Measurements from ENCODE around the gene SBF2.
"Not testable (repeated sequence)": the region's sequence is repeated elsewhere in the genome, so short reads cannot be mapped to it uniquely, and the experiment has no call there.

SBF2 gene

DNA sequence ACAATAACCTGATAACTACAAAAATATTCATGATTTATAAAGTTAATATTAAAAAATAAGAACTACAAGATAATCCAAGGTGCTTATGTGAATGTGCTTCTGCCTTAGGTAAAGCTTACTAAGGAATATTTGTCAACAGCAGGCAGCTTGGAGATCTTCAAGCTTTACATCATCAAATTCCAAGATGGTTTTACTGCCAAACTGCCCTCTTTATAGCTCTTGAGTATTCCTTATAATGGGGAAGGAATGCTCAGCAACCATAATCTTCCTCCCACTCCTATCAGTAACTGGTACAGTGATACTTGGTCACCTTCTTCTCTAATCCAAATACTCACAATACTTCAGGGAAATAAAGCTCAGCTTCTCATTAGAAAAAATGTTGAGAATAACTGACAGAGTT lies 30.1 kb downstream of the SBF2 start:
- DNase-seq, result no peak

DNA sequence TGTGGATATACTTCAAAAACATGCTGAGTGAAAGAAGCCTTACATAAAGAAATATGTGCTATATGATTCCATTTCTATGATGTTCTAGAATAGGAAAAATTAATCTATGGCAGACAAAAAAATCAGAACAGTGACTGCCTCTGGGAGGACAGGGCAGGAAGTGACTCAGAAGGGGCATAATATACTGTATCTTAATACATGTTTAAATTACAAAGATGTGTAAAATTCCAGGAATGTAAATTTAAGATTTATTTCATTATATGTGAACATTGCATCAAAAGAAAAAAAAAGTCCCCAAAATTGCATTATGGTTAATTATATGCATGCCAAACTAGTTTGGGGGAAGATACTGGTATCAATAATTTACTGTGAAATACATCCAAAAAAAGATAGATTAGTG lies 32.2 kb downstream of the SBF2 start:
- no peak for DNase-seq

DNA sequence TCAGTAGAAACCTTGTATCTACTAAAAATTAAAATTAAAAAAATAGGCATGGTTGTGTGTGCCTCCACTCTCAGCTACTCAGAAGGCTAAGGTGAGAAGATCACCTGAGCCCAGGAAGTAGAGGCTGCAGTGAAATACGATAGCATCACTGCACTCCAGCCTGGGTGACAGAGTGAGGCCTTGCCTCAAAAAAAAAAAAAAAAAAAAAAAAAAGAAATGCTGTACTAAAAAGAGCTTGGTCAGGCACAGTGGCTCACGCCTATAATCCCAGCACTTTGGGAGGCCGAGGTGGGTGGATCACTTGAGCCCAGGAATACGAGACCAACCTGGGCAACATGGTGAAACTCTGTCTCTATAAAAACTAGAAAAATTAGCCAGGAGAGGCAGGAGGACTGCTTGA lies 36.5 kb downstream of the SBF2 start:
- no peak for DNase-seq

DNA sequence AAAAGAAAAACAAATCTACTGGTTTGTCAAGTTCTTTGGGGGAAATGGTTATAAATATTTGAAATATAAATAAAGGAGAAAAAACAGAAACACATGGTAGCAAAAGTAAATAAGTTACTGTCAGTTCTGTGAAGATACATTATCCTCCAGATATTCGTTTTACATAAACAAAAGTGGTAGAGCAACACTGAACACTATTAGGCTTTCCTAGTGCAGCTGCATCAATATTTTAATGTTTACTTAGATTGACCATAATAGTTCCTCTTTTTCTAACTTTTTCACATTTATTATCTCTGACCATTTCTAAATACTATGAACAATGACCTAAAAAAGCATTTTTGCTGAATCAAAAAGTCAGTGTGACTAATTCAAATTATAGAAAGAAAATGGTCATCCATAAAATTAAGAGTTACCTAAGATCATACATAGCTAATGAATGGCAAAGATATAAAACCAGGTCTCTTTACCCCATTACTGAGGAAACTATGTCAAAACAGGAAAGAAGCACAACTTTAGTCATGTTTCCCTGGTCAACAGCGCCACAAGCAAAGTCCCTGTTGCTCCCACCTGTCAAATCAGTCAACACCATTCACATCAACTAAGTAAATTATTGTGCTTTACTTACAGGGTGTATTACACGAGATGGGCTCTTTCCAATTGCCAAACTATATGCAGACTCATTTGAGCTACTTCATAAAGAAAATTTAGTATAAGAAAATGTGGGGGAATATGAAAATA lies 38.5 kb downstream of the SBF2 start:
- no peak for DNase-seq

DNA sequence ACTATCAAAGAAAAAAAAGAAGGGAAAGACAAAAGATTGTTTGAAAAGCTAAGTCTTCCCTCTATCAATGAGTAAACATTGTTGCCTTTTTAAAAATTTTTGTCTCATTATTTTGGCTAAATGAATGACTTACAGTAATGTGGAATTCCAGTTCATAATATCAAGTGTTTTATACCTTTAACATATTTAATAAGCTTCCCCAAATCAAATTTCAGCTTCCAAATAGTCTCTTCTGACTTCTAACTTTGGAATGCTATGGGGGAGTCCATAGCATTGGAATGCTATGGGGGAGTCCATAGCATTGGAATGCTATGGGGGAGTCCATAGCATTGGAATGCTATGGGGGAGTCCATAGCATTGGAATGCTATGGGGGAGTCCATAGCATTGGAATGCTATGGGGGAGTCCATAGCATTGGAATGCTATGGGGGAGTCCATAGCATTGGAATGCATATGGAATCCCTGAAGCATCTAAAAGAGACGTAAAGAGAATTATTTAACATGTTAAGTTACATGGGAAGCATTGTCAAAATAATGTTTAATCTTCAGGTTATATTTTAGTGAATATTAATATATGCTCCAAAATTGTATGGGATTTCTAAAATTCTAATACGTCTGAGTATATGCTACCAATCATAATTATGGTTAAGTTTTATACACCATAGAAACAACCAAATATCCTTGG lies 44.4 kb downstream of the SBF2 start:
- not testable (repeated sequence) for DNase-seq

DNA sequence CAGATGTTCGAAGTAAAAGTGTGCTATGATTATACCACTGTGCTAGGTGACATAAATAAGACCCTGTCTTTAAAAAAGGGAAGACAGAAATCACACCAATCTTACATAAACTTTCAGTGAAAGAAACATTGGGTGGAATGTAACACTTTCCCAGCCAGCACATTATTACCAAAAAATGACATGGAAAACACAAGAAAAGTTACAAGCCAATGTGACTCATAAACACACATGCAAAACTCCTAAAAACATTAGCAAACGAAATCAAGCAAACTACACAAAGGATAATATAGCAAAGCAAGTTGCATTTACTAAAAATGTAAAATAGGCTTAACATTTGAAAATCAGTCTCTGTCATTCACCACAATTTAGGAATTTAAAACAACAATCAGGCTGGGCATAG lies 47.0 kb downstream of the SBF2 start:
- no peak for DNase-seq

DNA sequence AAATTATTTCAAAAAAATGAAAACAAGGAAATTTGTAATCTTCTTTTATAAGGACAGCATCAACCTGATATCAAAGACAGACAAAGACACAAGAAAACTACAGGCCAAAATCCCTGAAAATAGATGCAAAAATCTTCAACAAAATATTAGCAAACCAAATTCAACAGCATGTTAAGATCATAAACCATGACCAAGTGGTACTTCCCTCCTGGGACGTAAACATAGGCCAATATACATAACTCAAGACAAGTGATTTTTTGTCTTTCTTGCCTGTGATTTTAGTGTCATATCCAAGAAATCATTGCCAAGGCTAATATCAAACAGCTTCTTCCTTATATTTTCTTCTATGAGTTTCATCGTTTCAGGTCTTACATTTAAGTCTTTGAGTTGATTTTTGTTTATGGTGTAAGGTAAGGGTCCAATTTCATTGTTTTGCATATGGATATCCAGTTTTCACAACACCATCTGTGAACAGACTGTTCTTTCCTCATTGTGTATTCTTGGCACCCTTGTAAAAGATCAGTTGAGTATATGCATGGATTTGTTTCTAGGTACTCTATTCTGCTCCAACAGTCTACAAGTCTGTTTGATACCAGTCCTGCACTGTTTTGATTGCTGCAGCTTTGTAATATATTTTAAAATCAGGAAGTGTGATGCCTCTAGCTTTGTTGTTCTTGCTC lies 50.0 kb downstream of the SBF2 start:
- no peak for DNase-seq

DNA sequence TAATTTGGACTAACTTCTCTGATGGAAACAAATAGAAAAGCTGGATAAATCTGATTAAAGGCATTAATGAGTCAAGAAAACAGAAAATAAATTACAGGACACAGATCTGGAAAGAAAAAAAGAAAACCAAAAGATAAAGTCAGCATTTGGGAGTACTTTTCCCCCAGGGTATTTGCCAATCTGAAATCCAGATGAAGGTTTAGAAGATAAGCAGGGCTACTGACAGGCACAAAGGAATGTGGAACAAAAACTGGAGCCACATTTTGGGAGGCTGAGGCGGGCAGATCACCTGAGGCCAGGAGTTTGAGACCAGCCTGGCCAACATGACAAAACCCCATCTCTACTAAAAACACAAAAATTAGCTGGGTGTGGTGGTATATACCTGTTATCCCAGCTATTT lies 57.2 kb downstream of the SBF2 start:
- DNase-seq, result no peak

DNA sequence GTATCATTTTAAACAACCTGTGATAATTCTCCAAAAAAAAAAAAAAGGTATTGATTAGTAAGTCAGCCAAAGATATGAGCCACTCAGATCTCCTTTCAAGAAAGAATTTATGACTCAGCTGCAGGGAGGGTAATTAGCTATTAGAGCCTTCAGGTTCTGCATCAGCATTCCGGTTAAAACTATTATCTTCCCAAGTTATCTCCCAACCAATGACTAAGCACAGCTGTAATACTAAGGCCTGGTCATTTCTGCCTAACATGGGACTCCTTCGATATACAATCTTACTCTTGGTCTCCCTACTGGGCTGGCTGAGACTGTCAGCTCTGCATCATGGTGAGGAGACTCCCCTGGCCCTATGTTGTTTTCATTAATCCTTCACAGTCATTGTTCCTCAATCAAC lies 60.4 kb downstream of the SBF2 start:
- no peak for DNase-seq

DNA sequence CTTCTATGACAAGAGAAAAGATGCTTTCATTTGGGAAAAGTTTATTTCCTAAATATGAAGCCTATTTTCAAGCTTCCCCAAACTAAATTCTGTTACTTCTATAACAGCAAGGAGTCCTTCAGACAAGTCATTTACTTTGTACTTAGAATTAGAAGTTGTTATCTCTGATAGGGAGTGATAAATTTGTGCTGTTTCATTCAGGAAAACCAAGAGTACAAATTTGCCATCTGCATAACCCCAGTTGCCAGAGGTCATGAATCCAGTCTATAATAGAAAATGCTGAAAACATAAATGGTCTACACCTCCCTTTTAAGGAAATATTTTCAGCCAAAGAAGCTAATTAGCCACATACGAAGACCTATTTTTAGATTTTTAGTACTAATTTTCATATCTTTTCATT lies 61.3 kb downstream of the SBF2 start:
- DNase-seq, result no peak

DNA sequence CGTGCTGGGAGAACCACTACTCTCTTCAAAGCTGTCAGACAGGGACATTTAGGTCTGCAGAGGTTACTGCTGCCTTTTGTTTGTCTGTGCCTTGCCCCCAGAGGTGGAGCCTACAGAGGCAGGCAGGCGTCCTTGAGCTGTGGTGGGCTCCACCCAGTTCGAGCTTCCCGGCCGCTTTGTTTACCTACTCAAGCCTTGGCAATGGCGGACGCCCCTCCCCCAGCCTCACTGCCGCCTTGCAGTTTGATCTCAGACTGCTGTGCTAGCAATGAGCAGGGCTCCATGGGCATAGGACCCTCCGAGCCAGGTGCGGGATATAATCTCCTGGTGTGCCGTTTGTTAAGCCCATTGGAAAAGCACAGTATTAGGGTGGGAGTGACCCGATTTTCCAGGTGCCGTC lies 62.2 kb downstream of the SBF2 start:
- not testable (repeated sequence) for DNase-seq

DNA sequence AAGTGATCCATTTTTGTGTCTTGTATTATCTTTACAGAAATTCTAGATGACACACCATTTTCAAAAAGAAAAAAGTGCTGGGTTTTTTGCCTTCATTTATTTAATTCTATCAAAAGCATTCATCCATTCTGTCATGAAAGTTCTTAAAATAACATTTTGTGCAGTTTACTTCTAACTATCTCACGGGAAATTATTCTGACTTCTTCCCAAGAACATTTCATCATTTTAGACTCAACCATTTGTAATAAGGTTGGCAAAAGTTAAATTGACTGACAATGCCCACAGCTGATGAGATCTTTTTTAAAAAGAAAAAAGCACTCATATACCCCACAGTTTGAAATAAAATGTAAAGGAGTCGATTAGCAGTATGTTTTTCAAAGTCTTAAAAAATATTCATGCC lies 68.5 kb downstream of the SBF2 start:
- no peak for DNase-seq

DNA sequence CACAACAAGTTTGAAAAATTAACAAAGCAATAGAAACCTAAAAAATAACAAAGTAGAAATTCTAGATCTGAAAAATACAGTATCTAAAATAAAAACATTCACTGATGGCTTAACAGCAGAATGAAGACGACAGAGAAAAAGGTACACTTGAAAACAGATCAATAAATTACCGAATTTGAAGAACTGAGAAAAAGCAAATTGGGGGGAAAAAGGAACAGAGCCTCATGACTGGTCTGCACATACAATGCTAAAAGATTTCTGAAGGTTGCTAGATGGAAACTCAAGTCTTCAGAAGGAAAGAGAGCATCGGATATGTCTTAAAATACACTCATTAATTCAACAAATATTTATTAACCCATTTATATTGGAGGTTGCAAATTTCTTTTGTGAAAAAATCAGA lies 71.6 kb downstream of the SBF2 start:
- DNase-seq, result no peak

DNA sequence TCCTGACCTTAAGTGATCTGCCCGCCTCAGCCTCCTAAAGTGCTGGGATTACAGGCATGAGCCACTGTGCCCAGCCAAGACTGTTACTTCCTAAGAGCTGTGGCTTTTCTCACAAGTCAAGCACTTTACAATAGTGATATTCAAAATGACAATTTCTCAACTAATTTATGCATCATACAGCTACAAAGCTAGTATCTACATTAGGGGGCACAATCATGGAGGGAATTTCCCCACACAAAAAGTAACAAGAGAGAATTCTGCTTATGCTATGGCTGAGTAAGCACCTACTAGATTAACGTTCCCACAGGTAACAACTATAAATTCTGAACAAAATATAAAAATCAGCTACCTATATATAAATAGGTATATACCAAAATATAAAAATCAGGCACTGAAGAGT lies 72.7 kb downstream of the SBF2 start:
- no peak for DNase-seq

DNA sequence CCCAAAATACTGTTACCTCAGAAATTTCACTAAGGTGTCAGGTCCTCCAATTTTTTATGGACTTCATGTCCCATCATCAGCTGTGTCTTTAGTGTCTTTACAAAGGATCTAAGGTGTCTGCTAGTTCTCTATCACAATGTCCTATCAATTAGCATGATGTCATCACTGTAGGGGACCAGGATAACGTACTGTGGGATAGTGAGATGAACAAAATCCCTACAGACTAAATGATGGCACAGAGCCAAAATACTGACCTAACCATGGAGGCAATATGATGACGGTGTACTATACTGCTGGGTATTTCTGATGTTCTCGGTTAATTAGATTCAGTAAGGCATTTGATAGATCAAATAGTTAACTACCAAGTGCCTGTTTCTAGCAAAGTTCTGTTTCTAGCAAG lies 82.5 kb downstream of the SBF2 start:
- no peak for DNase-seq

DNA sequence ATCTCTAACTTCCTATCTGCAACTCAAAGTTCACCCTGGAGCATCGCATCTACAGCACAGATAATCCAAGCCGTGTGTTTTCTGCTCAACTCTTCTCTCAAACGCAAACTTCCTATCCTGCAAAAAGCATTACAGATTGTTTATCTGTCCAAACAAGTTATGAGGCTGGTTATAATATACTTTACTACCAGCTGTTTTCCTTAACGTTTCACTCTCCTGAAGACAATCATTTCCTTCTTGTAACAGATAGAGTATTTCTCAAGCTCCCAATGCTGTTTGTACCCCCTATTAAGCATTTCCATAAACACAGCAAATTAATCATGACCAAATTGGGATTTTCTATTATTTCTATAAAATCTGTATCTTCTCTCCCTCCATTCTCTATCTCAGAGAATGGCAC lies 84.7 kb downstream of the SBF2 start:
- DNase-seq, result no peak

DNA sequence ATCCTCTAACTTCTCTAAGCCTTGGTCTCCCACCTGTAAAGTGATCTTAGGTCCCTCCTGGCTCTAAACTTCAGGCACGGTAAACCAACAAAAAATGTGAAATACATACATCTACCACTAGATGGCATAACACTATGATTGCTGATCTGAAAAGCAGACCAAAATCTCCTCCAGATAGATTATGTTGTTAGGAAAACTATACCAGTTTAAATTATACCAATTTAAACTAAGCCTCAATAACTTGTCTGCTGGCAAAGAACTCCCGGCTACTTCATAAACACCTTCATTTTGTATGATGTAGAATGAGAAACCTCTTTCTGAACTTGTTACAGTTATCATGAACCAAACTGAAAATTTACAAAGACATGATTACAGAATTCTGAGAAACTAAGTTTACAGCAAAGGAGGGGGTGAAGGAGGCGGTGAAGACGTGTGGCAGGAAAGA lies 85.9 kb downstream of the SBF2 start:
- DNase-seq, result peak in 1 of 2 donors; percentile 32

DNA sequence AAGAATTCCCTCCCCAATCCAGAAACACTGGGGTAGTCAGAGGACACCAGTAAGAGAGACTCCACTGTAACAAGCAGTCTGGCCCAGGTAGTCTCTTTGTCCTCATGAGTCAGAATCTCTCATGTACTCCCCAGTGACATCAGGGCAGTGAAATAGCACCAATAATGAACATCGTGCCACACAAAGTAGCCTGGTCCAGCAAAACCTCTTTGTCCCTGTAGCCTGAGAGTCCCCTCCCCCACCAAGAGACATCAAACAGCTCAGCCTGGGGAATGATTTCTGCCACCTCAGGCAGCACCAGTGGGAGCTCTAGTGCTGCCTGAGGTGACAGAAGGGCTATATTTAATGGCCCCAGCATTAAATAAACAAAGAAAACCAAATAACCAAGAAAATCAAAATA lies 88.1 kb downstream of the SBF2 start:
- DNase-seq, result no peak

DNA sequence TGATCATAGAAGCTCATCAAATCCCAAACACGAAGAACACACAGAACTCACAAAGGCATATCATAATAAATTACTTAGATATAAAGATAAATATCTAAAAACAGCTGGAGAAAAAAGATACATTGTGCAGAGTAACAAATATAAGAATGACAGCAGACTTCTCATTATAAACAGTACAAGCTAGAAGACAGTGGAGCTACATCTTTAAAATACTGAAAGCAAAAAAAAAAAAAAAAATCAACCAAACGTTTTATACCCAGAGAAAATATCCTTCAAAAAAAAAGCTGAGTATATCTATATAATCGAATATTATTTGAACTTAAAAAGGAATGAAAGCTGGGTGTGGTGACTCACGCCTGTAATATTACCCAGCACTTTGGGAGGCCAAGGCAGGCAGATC lies 90.0 kb downstream of the SBF2 start:
- no peak for DNase-seq

DNA sequence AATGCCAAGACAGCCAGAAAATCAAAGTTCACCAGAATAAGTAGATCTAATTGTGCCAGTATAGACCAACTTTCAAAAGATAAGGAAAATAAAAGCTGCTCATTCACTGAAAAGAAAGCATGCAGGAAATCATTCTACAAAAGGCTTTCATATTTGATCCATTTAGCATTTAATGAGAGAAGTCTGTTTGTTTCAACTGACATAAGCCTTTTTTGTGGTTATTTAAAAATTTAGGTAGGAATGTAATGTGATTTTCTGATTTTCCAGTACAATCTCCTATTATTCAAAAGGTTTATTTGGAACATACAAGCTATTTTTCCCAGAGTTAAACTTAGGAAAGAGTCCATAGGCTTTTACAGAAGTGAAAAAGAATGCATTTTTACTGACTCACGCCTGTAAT lies 92.7 kb downstream of the SBF2 start:
- no peak for DNase-seq

DNA sequence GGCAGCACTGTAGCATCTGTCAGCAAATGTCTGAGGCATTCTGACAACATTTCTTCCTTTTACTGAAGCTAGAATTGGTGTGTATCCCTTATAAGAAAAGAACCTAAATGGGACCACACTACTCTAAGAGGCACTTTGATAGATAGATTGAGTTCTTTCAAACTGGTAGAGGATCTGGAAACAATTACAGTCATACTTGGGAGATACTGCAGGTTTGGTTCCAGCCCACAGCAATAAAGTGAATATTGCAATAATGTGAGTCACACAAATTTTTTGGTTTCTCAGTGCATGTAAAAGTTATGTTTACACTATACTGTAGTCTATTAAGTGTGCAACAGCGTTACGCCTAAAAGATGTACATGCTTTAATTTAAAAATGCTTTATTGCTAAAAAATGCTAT lies 96.9 kb downstream of the SBF2 start:
- DNase-seq, result no peak

DNA sequence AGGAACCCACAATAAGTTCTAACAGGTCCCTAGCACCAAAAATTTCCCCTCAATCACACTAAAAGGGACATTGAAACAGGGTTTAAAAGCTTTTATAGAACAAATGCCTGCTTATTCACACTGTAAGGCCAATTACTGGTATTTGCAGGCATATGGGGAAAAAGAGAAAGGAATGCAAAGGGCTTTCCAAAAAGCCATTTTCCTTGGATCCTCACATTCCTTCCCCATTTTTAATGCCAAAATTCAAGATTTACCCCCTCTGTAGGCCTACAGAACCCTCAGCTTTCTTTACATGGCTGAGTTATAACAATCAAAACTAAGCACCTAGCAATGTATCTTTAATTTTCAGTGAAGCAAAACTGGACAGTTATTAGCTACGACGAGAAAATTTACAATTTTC lies 102.0 kb downstream of the SBF2 start:
- no peak for DNase-seq

DNA sequence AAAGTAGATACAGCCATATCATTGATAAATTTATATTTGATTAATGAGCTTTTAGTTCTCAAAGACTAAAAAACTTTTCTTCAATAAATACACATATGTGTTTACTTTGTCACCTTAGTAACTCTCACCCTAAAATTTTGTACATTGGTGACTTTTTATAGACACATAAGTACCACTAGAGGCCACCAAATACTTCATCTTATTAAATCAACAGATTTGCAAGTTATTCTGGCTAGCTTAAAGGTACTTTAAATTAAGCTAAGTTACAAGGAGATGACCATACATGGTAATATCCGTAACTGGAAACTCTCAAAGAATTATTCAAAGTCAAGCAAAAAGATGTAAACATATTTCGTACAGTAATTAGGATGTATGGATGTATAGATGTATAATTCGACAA lies 112.2 kb downstream of the SBF2 start:
- no peak for DNase-seq

DNA sequence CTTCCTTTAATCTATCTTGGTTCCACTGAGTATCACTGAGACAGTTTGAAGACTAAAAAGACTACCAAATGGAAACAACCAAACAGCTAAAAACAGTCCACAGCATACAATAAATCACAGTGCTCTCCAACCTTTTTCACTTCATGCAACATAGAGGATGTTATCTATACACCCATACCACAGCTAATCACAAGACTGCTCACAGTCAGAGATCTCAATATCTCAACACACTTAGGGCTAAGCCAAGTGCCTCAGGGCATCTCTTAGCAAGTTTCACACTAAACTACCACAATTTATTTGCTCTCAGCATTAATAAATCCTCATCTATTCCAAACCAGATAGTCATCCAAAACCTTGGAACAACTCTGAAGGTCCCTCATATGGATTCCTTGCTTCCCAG lies 129.4 kb downstream of the SBF2 start:
- DNase-seq, result no peak
